Spinal cord (tissue), 10 donors: ENCODE results near the gene ADCY7. TPM values are rescaled to one million over a fixed set of nuclear protein-coding genes. Genes with fewer than 3 reads are reported as not detected.
"Not testable (repeated sequence)": the region's sequence is repeated elsewhere in the genome, so short reads cannot be mapped to it uniquely, and the experiment has no call there.

Source experiments
- DNase-seq, 6 donors: peaks; one replicate each; pipeline versions ENCODE4 v3.0.0 to v3.0.0-alpha.2; 2013 to 2015; ENCODE audit warnings: low spot score in 6 of 6, low read depth in 4 of 6
- H3K27ac ChIP-seq: one replicate; pipeline ENCODE4 v1.5.1; 2013; ENCODE audit warnings: low read depth, low read length, control low read depth
- H3K27me3 ChIP-seq: one replicate; pipeline ENCODE4 v1.6.1; 2013; ENCODE audit warnings: low read length; ENCODE audit not compliant: control insufficient read depth, insufficient read depth
- H3K36me3 ChIP-seq: one replicate; pipeline ENCODE4 v1.6.1; 2013; ENCODE audit warnings: low read length; ENCODE audit not compliant: control insufficient read depth, insufficient read depth
- H3K4me1 ChIP-seq: one replicate; pipeline ENCODE4 v1.6.1; 2013; ENCODE audit warnings: low read length; ENCODE audit not compliant: control insufficient read depth, insufficient read depth
- H3K4me3 ChIP-seq: one replicate; pipeline ENCODE4 v1.5.1; 2013; ENCODE audit warnings: low read depth, low read length, control low read depth
- H3K9me3 ChIP-seq: one replicate; pipeline ENCODE4 v1.6.1; 2013; ENCODE audit warnings: low read length; ENCODE audit not compliant: control insufficient read depth, insufficient read depth
- WGBS: methylation state at CpG from one replicate; pipeline ENCODE4 v1.1.5; 2013; ENCODE audit warnings: missing lambda C conversion rate; ENCODE audit not compliant: insufficient coverage; 5-methylcytosine and 5-hydroxymethylcytosine counted together
- polyA plus RNA-seq, 2 donors: library from polyadenylated mRNA; unstranded; fragments of 120-200 nt; gene quantifications; one replicate each; pipeline ENCODE4 v1.2.1, GENCODE V29; 2013; ENCODE audit not compliant: insufficient read length in 2 of 2
- total RNA-seq, 2 donors: library from RNA; depleted of rRNA in 1 of 2; stranded (reverse); fragments of 120-200 nt in 1 of 2; fragments of >200 nt in 1 of 2; gene quantifications; one replicate each; pipeline versions ENCODE4 v1.2.3 to v1.2.4, GENCODE V29; 2013 to 2014
- donor health status: healthy.

Gene ADCY7
- total and polyA plus RNA-seq, 4 donors, result 12.4 to 26.0 (median 16.3) TPM

- WGBS, result 93% methylated on average over 4 of the region's 5 CpGs
- no peaks in the 10 kb centered on the region for H3K9me3 ChIP-seq
- no peaks in the 10 kb centered on the region for H3K27me3 ChIP-seq
- H3K36me3 ChIP-seq, result peaks cover 11% of the 10 kb centered on the region
- no peak for DNase-seq
- no peak overlapping the region for H3K4me3 ChIP-seq
- no peaks in the 10 kb centered on the region for H3K4me1 ChIP-seq
- H3K27ac ChIP-seq, result no peak overlapping the region
Observed at GRCh38 chr16:50331570-50331969, 65.2 kb downstream of the ADCY7 start.

- no CpG with 5 or more reads among the region's 3 CpGs for WGBS
- no peak overlapping the region for H3K27ac ChIP-seq
- H3K4me3 ChIP-seq, result no peak overlapping the region
- no peaks in the 10 kb centered on the region for H3K27me3 ChIP-seq
- H3K36me3 ChIP-seq, result peaks cover 8% of the 10 kb centered on the region
- H3K4me1 ChIP-seq, result no peaks in the 10 kb centered on the region
- H3K9me3 ChIP-seq, result no peaks in the 10 kb centered on the region
- DNase-seq, result no peak
Observed at GRCh38 chr16:50332599-50332998, 66.2 kb downstream of the ADCY7 start.

- Histone ChIP-seq H3K4me1 (no peaks in the 10 kb centered on the region), H3K27me3 (no peaks in the 10 kb centered on the region), H3K36me3 (peaks cover 6% of the 10 kb centered on the region), H3K4me3 (no peak overlapping the region), H3K27ac (no peak overlapping the region), H3K9me3 (no peaks in the 10 kb centered on the region)
- WGBS, result 91% methylated on average over 7 of the region's 14 CpGs
- no peak for DNase-seq
Observed at GRCh38 chr16:50334106-50334975, 68.0 kb downstream of the ADCY7 start.

GRCh38 chr16:50335196-50335958 is 69.0 kb downstream of the ADCY7 start:
- Histone ChIP-seq H3K4me1 (no peaks in the 10 kb centered on the region), H3K4me3 (no peak overlapping the region), H3K36me3 (peaks cover 3% of the 10 kb centered on the region), H3K9me3 (no peaks in the 10 kb centered on the region), H3K27me3 (no peaks in the 10 kb centered on the region), H3K27ac (no peak overlapping the region)
- 81% methylated on average over 7 of the region's 8 CpGs for WGBS
- DNase-seq, result no peak

DNA sequence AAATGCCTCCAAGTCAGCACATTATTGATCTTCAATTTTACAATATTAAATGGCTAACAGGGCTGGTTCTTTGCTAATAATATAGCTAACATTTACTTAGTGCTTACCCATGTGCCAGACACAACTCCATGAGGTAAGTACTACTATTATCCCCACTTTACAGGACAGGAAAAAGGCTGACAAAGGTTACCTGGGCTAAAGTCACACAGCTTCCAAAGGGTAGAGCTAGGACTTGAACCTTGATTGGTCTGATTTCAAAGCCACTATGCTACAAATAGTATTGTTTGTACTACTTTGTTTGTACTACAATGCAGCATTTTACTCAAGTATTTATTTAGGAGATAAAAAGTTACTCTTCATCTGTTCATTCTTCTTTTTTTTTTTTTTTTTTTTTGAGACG is 70.5 kb downstream of the ADCY7 start:
- Histone ChIP-seq H3K9me3 (no peaks in the 10 kb centered on the region), H3K4me1 (no peaks in the 10 kb centered on the region), H3K36me3 (peaks cover 7% of the 10 kb centered on the region)

GRCh38 chr16:50338371-50339231 is 72.2 kb downstream of the ADCY7 start:
- H3K27me3 ChIP-seq, result no peaks in the 10 kb centered on the region
- H3K4me1 ChIP-seq, result no peaks in the 10 kb centered on the region
- H3K9me3 ChIP-seq, result no peaks in the 10 kb centered on the region
- no peak overlapping the region for H3K27ac ChIP-seq
- H3K36me3 ChIP-seq, result peaks cover 14% of the 10 kb centered on the region
- 90% methylated on average over 4 of the region's 8 CpGs for WGBS
- DNase-seq, result no peak
- H3K4me3 ChIP-seq, result no peak overlapping the region

More for the DNA sequence above, 70.5 kb downstream of the ADCY7 start:
- no peak for DNase-seq
- H3K4me3 ChIP-seq, result no peak overlapping the region
- no CpG with 5 or more reads among the region's 1 CpG for WGBS
- no peaks in the 10 kb centered on the region for H3K27me3 ChIP-seq
- no peak overlapping the region for H3K27ac ChIP-seq

DNA sequence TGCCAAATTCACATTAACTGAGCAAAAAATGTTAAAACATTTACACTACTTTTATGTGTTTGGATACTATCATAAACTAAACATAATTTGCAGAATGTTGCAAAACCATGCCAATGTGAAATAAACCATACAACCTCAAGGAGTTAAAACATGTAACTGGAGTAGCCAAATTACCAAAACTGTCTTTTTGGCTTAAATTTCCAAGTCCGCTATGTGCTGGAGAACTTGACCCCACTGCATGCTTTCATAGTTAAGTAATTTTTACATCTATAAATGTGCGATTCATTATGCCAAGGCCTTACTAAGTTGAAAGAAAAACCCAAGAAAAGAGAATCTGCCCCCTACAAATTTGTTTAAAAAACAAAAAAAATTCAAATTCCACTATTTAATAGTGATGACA is 74.2 kb downstream of the ADCY7 start:
- Histone ChIP-seq H3K4me1 (no peaks in the 10 kb centered on the region), H3K4me3 (no peak overlapping the region), H3K27ac (no peak overlapping the region), H3K9me3 (no peaks in the 10 kb centered on the region), H3K27me3 (no peaks in the 10 kb centered on the region), H3K36me3 (peaks cover 12% of the 10 kb centered on the region)
- WGBS, result no CpG with 5 or more reads among the region's 2 CpGs
- DNase-seq, result no peak

- not testable (repeated sequence) for H3K4me3 ChIP-seq, H3K4me1 ChIP-seq, DNase-seq, H3K27me3 ChIP-seq, H3K27ac ChIP-seq, H3K9me3 ChIP-seq
- WGBS, result 53% methylated on average over 7 of the region's 8 CpGs
- H3K36me3 ChIP-seq, result peaks cover 12% of the 10 kb centered on the region
Observed at GRCh38 chr16:50343566-50343965, 77.2 kb downstream of the ADCY7 start.

DNA sequence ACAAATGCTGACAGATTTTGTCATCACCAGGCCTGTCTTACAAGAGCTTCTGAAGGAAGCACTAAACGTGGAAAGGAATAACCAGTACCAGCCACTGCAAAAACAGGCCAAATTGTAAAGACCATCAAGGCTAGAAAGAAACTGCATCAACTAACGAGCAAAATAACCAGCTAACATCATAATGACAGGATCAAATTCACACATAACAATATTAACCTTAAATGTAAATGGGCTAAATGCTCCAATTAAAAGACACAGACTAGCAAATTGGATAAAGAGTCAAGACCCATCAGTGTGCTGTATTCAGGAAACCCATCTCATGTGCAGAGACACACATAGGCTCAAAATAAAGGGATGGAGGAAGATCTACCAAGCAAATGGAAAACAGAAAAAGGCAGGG is 78.9 kb downstream of the ADCY7 start:
- not testable (repeated sequence) for H3K9me3 ChIP-seq, H3K27ac ChIP-seq, H3K4me1 ChIP-seq, DNase-seq, H3K27me3 ChIP-seq, H3K4me3 ChIP-seq
- WGBS, result no CpG with 5 or more reads among the region's 2 CpGs
- H3K36me3 ChIP-seq, result peaks cover 12% of the 10 kb centered on the region
